PC-3 (cell line): ENCODE results near the gene C1orf105. TPM values are rescaled to one million over a fixed set of nuclear protein-coding genes. Genes with fewer than 3 reads are reported as not detected.

Experiments used
- ATAC-seq: fragments of 200-7000 bp; cut with Tn5 transposase; 2 replicates; pipeline ENCODE4 v1.9.1; 2020; ENCODE audit warnings: mild to moderate bottlenecking, moderate library complexity
- BruUV-seq: library from RNA; stranded (reverse); fragments of 400-500 nt; replicated peaks from 2 replicates; lab custom pipeline; 2021; lab: Mats Ljungman, UMichigan
- CTCF ChIA-PET: fragments of 300-600 bp; sonication (Branson Sonifier 250); formaldehyde crosslinking; loops from one replicate; lab custom pipeline; 2022; ENCODE audit warnings: antibody characterized with exemption; lab: Charles Lee
- POLR2A ChIA-PET: fragments of 300-600 bp; sonication (Branson Sonifier 250); formaldehyde crosslinking; loops from one replicate; lab custom pipeline; 2022; ENCODE audit warnings: antibody characterized with exemption; ENCODE audit not compliant: unreplicated experiment; lab: Charles Lee
- DNase-seq: peaks from one replicate; pipeline ENCODE4 v3.0.0-alpha.2; 2015
- H2AFZ ChIP-seq: fragments of 300-600 bp; sonication (generic); 2 replicates; pipeline ENCODE4 v1.6.0; 2016; ENCODE audit warnings: antibody characterized with exemption, low read length
- H3F3A ChIP-seq: fragments of 300-600 bp; sonication (generic); one replicate; pipeline ENCODE4 v1.6.0; 2017; ENCODE audit warnings: antibody characterized with exemption, low read length, control low read depth, mild to moderate bottlenecking; ENCODE audit not compliant: unreplicated experiment
- H3K27ac ChIP-seq: fragments of 300-600 bp; sonication (generic); 2 replicates; pipeline ENCODE4 v1.5.1; 2016; ENCODE audit warnings: mild to moderate bottlenecking, low read length
- H3K27me3 ChIP-seq: fragments of 300-600 bp; sonication (generic); 2 replicates; pipeline ENCODE4 v1.6.1; 2016; ENCODE audit warnings: low read length, mixed read lengths
- H3K36me3 ChIP-seq: fragments of 300-600 bp; sonication (generic); 2 replicates; pipeline ENCODE4 v1.6.1; 2016; ENCODE audit warnings: low read depth, mixed run types, low read length, mixed read lengths
- H3K4me1 ChIP-seq: fragments of 300-600 bp; sonication (generic); 2 replicates; pipeline ENCODE4 v1.5.1; 2016; ENCODE audit warnings: low read length; ENCODE audit not compliant: insufficient read depth
- H3K4me2 ChIP-seq: fragments of 300-600 bp; sonication (generic); 2 replicates; pipeline ENCODE4 v1.6.0; 2016; ENCODE audit warnings: low read length
- H3K4me3 ChIP-seq: fragments of 300-600 bp; sonication (generic); 2 replicates; pipeline ENCODE4 v1.5.1; 2016; ENCODE audit warnings: mild to moderate bottlenecking, low read length, mixed read lengths
- H3K79me2 ChIP-seq: fragments of 300-600 bp; sonication (generic); 2 replicates; pipeline ENCODE4 v1.6.1; 2017; ENCODE audit warnings: low read length, mixed read lengths
- H3K9ac ChIP-seq: fragments of 300-600 bp; sonication (generic); 2 replicates; pipeline ENCODE4 v1.6.0; 2016; ENCODE audit warnings: mild to moderate bottlenecking, low read length
- H3K9me2 ChIP-seq: fragments of 300-600 bp; sonication (generic); replicated peaks from 2 replicates; pipeline ENCODE4 v1.6.1; 2016; ENCODE audit warnings: mixed run types, low read length, mixed read lengths
- H3K9me3 ChIP-seq: fragments of 300-600 bp; sonication (generic); 2 replicates; pipeline ENCODE4 v1.6.1; 2016; ENCODE audit warnings: low read length, mixed read lengths
- H4K20me1 ChIP-seq: fragments of 300-600 bp; sonication (generic); 2 replicates; pipeline ENCODE4 v1.6.1; 2016; ENCODE audit warnings: low read length, mixed read lengths
- CTCF ChIP-seq: fragments of 300-600 bp; sonication (generic); conservative IDR thresholded peaks from 2 replicates; pipeline ENCODE4 v1.5.1; 2017; ENCODE audit warnings: antibody characterized with exemption, low read depth, mild to moderate bottlenecking, low read length
- EZH2 ChIP-seq: fragments of 300-600 bp; sonication (generic); IDR thresholded peaks from one replicate; pipeline ENCODE4 v1.6.1; 2017; ENCODE audit warnings: antibody characterized with exemption, mild to moderate bottlenecking, low read length; ENCODE audit not compliant: unreplicated experiment
- EZH2phosphoT487 ChIP-seq: fragments of 300-600 bp; sonication (generic); IDR thresholded peaks from 2 replicates; pipeline ENCODE4 v1.6.1; 2018; ENCODE audit warnings: mild to moderate bottlenecking, antibody characterized with exemption, low read length, borderline replicate concordance
- intact Hi-C: fragments of 100-400 bp; cut with micrococcal nuclease; formaldehyde crosslinking; loops from 2 replicates; pipeline ENCODE4 v1.9.0; 2023
- total RNA-seq: library from RNA; depleted of rRNA; stranded (reverse); fragments of >200 nt; gene quantifications from 2 replicates; pipeline ENCODE4 v1.2.3, GENCODE V29; 2014

The C1orf105 gene
- total RNA-seq, 1 experiment from 2014 or later: not detected

GRCh38 chr1:172417557-172417956, 2.9 kb upstream of the C1orf105 start:
- H2AFZ ChIP-seq: no peak overlapping the region
- ATAC-seq (peak; percentile 50), DNase-seq (peak; percentile 95)
- H3K4me3 ChIP-seq: no peak overlapping the region
- H3F3A ChIP-seq: no peaks in the 10 kb centered on the region
- H3K9me2 ChIP-seq: no peaks in the 10 kb centered on the region
- H3K36me3 ChIP-seq: no peaks in the 10 kb centered on the region
- POLR2A ChIA-PET: no interaction called here
- intact Hi-C loops: no loop called here
- H3K9me3 ChIP-seq: no peaks in the 10 kb centered on the region
- CTCF ChIA-PET: interaction anchor here (0.6 to 3.2 kb wide), 5 partner anchors 18 to 582 kb away, joined by 3 to 11 read pairs (median 5); no protein-coding TSS in a partner anchor
- peaks cover 27% of the 10 kb centered on the region for H3K4me1 ChIP-seq
- no peaks in the 10 kb centered on the region for H4K20me1 ChIP-seq
- no TSS peak for BruUV-seq
- peak overlapping the region; percentile 4 for H3K4me2 ChIP-seq
- no peaks in the 10 kb centered on the region for H3K27me3 ChIP-seq
- no peak overlapping the region for H3K27ac ChIP-seq
- TF ChIP-seq EZH2phosphoT487 (no peak), CTCF (no peak), EZH2 (no peak)
- no peak overlapping the region for H3K9ac ChIP-seq
- H3K79me2 ChIP-seq: no peaks in the 10 kb centered on the region

DNA sequence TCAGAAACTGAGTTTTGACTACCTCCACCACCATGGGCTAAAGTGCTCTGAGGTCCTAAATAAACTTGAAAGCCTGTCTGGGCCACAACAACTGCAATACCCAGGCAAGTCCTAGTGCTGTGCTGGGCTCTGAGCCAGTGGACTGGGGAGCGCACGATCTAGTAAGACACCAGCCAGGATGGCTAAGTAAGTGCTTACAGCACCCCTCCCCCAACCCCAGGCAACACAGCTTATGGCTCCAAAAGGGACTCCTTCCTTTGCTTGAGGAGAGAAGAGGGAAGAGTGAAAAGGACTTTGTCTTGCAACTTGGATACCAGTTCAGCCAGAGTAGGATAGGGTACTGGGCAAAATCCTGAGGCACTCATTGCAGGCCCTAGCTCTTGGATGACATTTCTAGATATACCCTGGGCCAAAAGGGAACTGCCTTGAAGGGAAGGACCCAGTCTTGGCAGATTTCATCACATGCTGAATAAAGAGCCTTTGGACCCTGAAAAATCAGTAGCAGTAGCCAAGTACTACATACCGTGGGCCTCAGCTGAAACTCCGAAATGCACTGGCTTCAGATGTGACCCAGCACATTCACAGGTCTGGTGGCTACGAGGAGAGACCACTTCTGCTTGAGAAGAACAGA, 1.6 kb downstream of the C1orf105 start:
- H3K4me3 ChIP-seq: no peak overlapping the region
- ATAC-seq (no peak), DNase-seq (no peak)
- no peak overlapping the region for H2AFZ ChIP-seq
- H3F3A ChIP-seq: no peaks in the 10 kb centered on the region
- H4K20me1 ChIP-seq: no peaks in the 10 kb centered on the region
- H3K9ac ChIP-seq: no peak overlapping the region
- intact Hi-C loops: loop anchor here (10.0 kb wide), 1 partner anchor 403 kb away; no protein-coding TSS in a partner anchor
- no peak overlapping the region for H3K27ac ChIP-seq
- H3K27me3 ChIP-seq: no peaks in the 10 kb centered on the region
- no peaks in the 10 kb centered on the region for H3K9me2 ChIP-seq
- H3K79me2 ChIP-seq: no peaks in the 10 kb centered on the region
- TF ChIP-seq CTCF (no peak), EZH2phosphoT487 (no peak), EZH2 (no peak)
- POLR2A ChIA-PET: no interaction called here
- no peak overlapping the region for H3K4me2 ChIP-seq
- no peaks in the 10 kb centered on the region for H3K9me3 ChIP-seq
- peaks cover 11% of the 10 kb centered on the region for H3K4me1 ChIP-seq
- CTCF ChIA-PET: interaction anchor here (0.7 kb wide), 1 partner anchor 915 kb away, joined by 4 read pairs; no protein-coding TSS in a partner anchor
- BruUV-seq: no TSS peak
- H3K36me3 ChIP-seq: no peaks in the 10 kb centered on the region

- H2AFZ ChIP-seq: no peak overlapping the region
- CTCF ChIA-PET: interaction anchor here (1.7 kb wide), 1 partner anchor 421 kb away, joined by 5 read pairs; no protein-coding TSS in a partner anchor
- TF ChIP-seq CTCF (no peak), EZH2 (no peak), EZH2phosphoT487 (no peak)
- H3K27ac ChIP-seq: no peak overlapping the region
- no peaks in the 10 kb centered on the region for H3K9me3 ChIP-seq
- ATAC-seq: no peak
- POLR2A ChIA-PET: no interaction called here
- H3K4me1 ChIP-seq: no peaks in the 10 kb centered on the region
- no peaks in the 10 kb centered on the region for H3K27me3 ChIP-seq
- H3K79me2 ChIP-seq: no peaks in the 10 kb centered on the region
- H3K36me3 ChIP-seq: no peaks in the 10 kb centered on the region
- DNase-seq: no peak
- no peaks in the 10 kb centered on the region for H3F3A ChIP-seq
- H3K4me3 ChIP-seq: no peak overlapping the region
- BruUV-seq: no TSS peak
- intact Hi-C loops: loop anchor here (10.0 kb wide), 1 partner anchor 401 kb away; no protein-coding TSS in a partner anchor
- no peaks in the 10 kb centered on the region for H3K9me2 ChIP-seq
- no peaks in the 10 kb centered on the region for H4K20me1 ChIP-seq
- no peak overlapping the region for H3K9ac ChIP-seq
- H3K4me2 ChIP-seq: no peak overlapping the region
Observed at GRCh38 chr1:172423336-172423735, 2.9 kb downstream of the C1orf105 start.
